ENCODE results near the gene SMG6.

GRCh38 chr17:2250140-2251095, 53.2 kb downstream of the SMG6 start:
- TF ChIP-seq BHLHE40 (IDR thresholded peaks at IDR 0.05; ENCODE audit: low read length), result no peak
- TF ChIP-seq EZH2 (conservative IDR thresholded peaks at IDR 0.05; ENCODE audit: low read depth, low read length), result no peak
- no peak for TF ChIP-seq ZBTB26 (CRISPR knock-in tag; IDR thresholded peaks at IDR 0.05; ENCODE audit: borderline replicate concordance)
- no peak for TF ChIP-seq ZNF24 (IDR thresholded peaks at IDR 0.05)

Measured in HepG2 (cell line).